SK-N-SH treated with all-trans-retinoic acid at 6 μM for 48 hours (cell line): ENCODE results near the gene TTC28.
A peak's percentile ranks its signal among the peaks of the same experiment; 100 is the strongest.
"Not testable (repeated sequence)": the region's sequence is repeated elsewhere in the genome, so short reads cannot be mapped to it uniquely, and the experiment has no call there.

ENCODE experiments used
- ATAC-seq: fragments of 200-7000 bp; cut with Tn5 transposase; 3 replicates; pipeline ENCODE4 v1.9.1; 2020; ENCODE audit warnings: mild to moderate bottlenecking, moderate library complexity
- ARNTL ChIP-seq: fragments of 450-650 bp; formaldehyde crosslinking; IDR thresholded peaks from 2 replicates; pipeline ENCODE4 v1.5.0; 2020; ENCODE audit warnings: low read depth, mild to moderate bottlenecking, moderate library complexity, borderline replicate concordance
- BACH2 ChIP-seq: fragments of 250-450 bp; sonication (Bioruptor Pico); IDR thresholded peaks from 2 replicates; pipeline ENCODE4 v1.9.0; 2021; ENCODE audit warnings: mild to moderate bottlenecking, borderline replicate concordance
- CSDC2 ChIP-seq: fragments of 250-450 bp; sonication (Bioruptor Pico); IDR thresholded peaks from 2 replicates; pipeline ENCODE4 v1.5.0; 2020; ENCODE audit warnings: mild to moderate bottlenecking, moderate library complexity
- CSRNP3 ChIP-seq: fragments of 250-450 bp; sonication (Bioruptor Pico); IDR thresholded peaks from 2 replicates; pipeline ENCODE4 v1.5.1; 2021; ENCODE audit warnings: mild to moderate bottlenecking, moderate library complexity
- ESRRG ChIP-seq: fragments of 250-450 bp; sonication (Bioruptor Pico); IDR thresholded peaks from 2 replicates; pipeline ENCODE4 v1.6.1; 2021; ENCODE audit warnings: mild to moderate bottlenecking
- GLIS3 ChIP-seq: fragments of 250-450 bp; sonication (Bioruptor Pico); IDR thresholded peaks from 2 replicates; pipeline ENCODE4 v1.5.0; 2020; ENCODE audit warnings: mild to moderate bottlenecking, moderate library complexity
- ISL1 ChIP-seq: fragments of 250-450 bp; sonication (Bioruptor Pico); IDR thresholded peaks from 2 replicates; pipeline ENCODE4 v2.1.2; 2022; ENCODE audit warnings: mild to moderate bottlenecking, moderate library complexity
- OSR1 ChIP-seq: fragments of 250-450 bp; sonication (Bioruptor Pico); IDR thresholded peaks from 2 replicates; pipeline ENCODE4 v1.8.0; 2022; ENCODE audit warnings: moderate library complexity, mild to moderate bottlenecking, inconsistent platforms
- PATZ1 ChIP-seq: fragments of 250-450 bp; sonication (Bioruptor Pico); IDR thresholded peaks from 2 replicates; pipeline ENCODE4 v1.8.0; 2020; ENCODE audit warnings: mild to moderate bottlenecking, moderate library complexity, borderline replicate concordance
- POU6F1 ChIP-seq: fragments of 250-450 bp; sonication (Bioruptor Pico); IDR thresholded peaks from 2 replicates; pipeline ENCODE4 v1.8.0; 2021; ENCODE audit warnings: low read depth, mild to moderate bottlenecking, moderate library complexity, borderline replicate concordance
- PPARA ChIP-seq: fragments of 250-450 bp; sonication (Bioruptor Pico); IDR thresholded peaks from 2 replicates; pipeline ENCODE4 v1.5.0; 2020; ENCODE audit warnings: mild to moderate bottlenecking, borderline replicate concordance
- RARB ChIP-seq: fragments of 250-450 bp; sonication (Bioruptor Pico); IDR thresholded peaks from 2 replicates; pipeline ENCODE4 v1.8.0; 2021; ENCODE audit warnings: mild to moderate bottlenecking, moderate library complexity
- SNAI2 ChIP-seq: fragments of 250-450 bp; sonication (Bioruptor Pico); IDR thresholded peaks from 2 replicates; pipeline ENCODE4 v1.5.0; 2020; ENCODE audit warnings: mild to moderate bottlenecking, moderate library complexity
- TCF4 ChIP-seq: fragments of 250-450 bp; sonication (Bioruptor Pico); IDR thresholded peaks from 2 replicates; pipeline ENCODE4 v1.8.0; 2021; ENCODE audit warnings: mild to moderate bottlenecking, moderate library complexity, borderline replicate concordance
- TOX ChIP-seq: fragments of 250-450 bp; sonication (Bioruptor Pico); IDR thresholded peaks from 2 replicates; pipeline ENCODE4 v1.8.0; 2021; ENCODE audit warnings: mild to moderate bottlenecking, moderate library complexity, borderline replicate concordance
- TSHZ2 ChIP-seq: fragments of 250-450 bp; sonication (Bioruptor Pico); IDR thresholded peaks from 2 replicates; pipeline ENCODE4 v1.5.0; 2020; ENCODE audit warnings: mild to moderate bottlenecking, moderate library complexity
- ZC3H10 ChIP-seq: fragments of 250-450 bp; sonication (Bioruptor Pico); IDR thresholded peaks from 2 replicates; pipeline ENCODE4 v1.5.1; 2021; ENCODE audit warnings: mild to moderate bottlenecking, moderate library complexity
- ZFP3 ChIP-seq: fragments of 250-450 bp; sonication (Bioruptor Pico); IDR thresholded peaks from 2 replicates; pipeline ENCODE4 v1.5.0; 2020; ENCODE audit warnings: mild to moderate bottlenecking, moderate library complexity
- ZFP30 ChIP-seq: fragments of 450-650 bp; formaldehyde crosslinking; IDR thresholded peaks from 2 replicates; pipeline ENCODE4 v1.5.0; 2022; ENCODE audit warnings: mild to moderate bottlenecking, moderate library complexity
- ZNF8 ChIP-seq: fragments of 450-650 bp; formaldehyde crosslinking; IDR thresholded peaks from 2 replicates; pipeline ENCODE4 v1.5.0; 2020; ENCODE audit warnings: mild to moderate bottlenecking, moderate library complexity

The TTC28 gene

GRCh38 chr22:28562324-28562723 lies 117.3 kb downstream of the TTC28 start:
- no peak for ATAC-seq
- TF ChIP-seq ZNF8 (CRISPR knock-in tag) (no peak), OSR1 (CRISPR knock-in tag) (no peak), POU6F1 (CRISPR knock-in tag) (no peak), GLIS3 (CRISPR knock-in tag) (no peak), ISL1 (CRISPR knock-in tag) (no peak)
- TF ChIP-seq, all 23 proteins: peak for 0

- ATAC-seq, result not testable (repeated sequence)
These were observed 118.9 kb downstream of the TTC28 start for GRCh38 chr22:28560743-28561101.

- peak; percentile 70 for ATAC-seq
- TF ChIP-seq ZFP3 (CRISPR knock-in tag), result peak; percentile 42; the same call in 1 of the 2 replicates
- no peak for TF ChIP-seq ESRRG (CRISPR knock-in tag)
- no peak for TF ChIP-seq SNAI2 (CRISPR knock-in tag)
- peak; percentile 33; the same call in 1 of the 2 replicates for TF ChIP-seq ISL1 (CRISPR knock-in tag)
- TF ChIP-seq BACH2 (CRISPR knock-in tag), result no peak
- TF ChIP-seq, all 23 proteins: peak for 2
These were observed 119.4 kb downstream of the TTC28 start for GRCh38 chr22:28560046-28560742.

GRCh38 chr22:28557184-28557583 lies 122.5 kb downstream of the TTC28 start:
- no peak for ATAC-seq
- TF ChIP-seq PATZ1 (no peak), RARB (CRISPR knock-in tag) (no peak), CSRNP3 (CRISPR knock-in tag) (no peak), ZFP30 (CRISPR knock-in tag) (peak; percentile 92), BACH2 (CRISPR knock-in tag) (no peak), ARNTL (no peak)

GRCh38 chr22:28553108-28553866 lies 126.4 kb downstream of the TTC28 start:
- ATAC-seq, result not testable (repeated sequence)

- peak; percentile 35 for ATAC-seq
- no peak for TF ChIP-seq TOX
- TF ChIP-seq RARB (CRISPR knock-in tag), result no peak
- TF ChIP-seq ARNTL, result no peak
- TF ChIP-seq POU6F1 (CRISPR knock-in tag), result no peak
- TF ChIP-seq ZC3H10 (CRISPR knock-in tag), result no peak
- TF ChIP-seq BACH2 (CRISPR knock-in tag), result no peak
- TF ChIP-seq ISL1 (CRISPR knock-in tag), result no peak
- no peak for TF ChIP-seq TSHZ2
- no peak for TF ChIP-seq PPARA (CRISPR knock-in tag)
- TF ChIP-seq ZFP3 (CRISPR knock-in tag), result no peak
- TF ChIP-seq GLIS3 (CRISPR knock-in tag), result no peak
- no peak for TF ChIP-seq TCF4 (CRISPR knock-in tag)
- no peak for TF ChIP-seq ZNF8 (CRISPR knock-in tag)
- TF ChIP-seq CSRNP3 (CRISPR knock-in tag), result no peak
- TF ChIP-seq CSDC2, result no peak
- no peak for TF ChIP-seq OSR1 (CRISPR knock-in tag)
These were observed 131.2 kb downstream of the TTC28 start for GRCh38 chr22:28548406-28548805.
